ENCODE measurements around the gene ARHGAP31.

GRCh38 chr3:119315600-119316312 is 21.6 kb downstream of the ARHGAP31 start:
- TF ChIP-seq CTCF (IDR thresholded peaks at IDR 0.05; ENCODE audit: insufficient read depth, low read length, poor library complexity, severe bottlenecking) (no peak), EZH2phosphoT487 (conservative IDR thresholded peaks at IDR 0.05; ENCODE audit: low read length) (no peak)

Measured in SU-DHL-6 (cell line).